K562 (cell line): ENCODE measurements around the gene ELOF1. TPM values are rescaled to one million over a fixed set of nuclear protein-coding genes. Genes with fewer than 3 reads are reported as not detected.

Experiments
- ATAC-seq: fragments of 200-7000 bp; cut with Tn5 transposase; 3 replicates; pipeline ENCODE4 v1.9.1; 2020; ENCODE audit warnings: moderate library complexity
- BruUV-seq: library from RNA; stranded (reverse); fragments of 400-500 nt; replicated peaks from 2 replicates; lab custom pipeline; 2021; lab: Mats Ljungman, UMichigan
- CTCF ChIA-PET: fragments of 300-600 bp; formaldehyde crosslinking; extraction: SDS; loops from one replicate; lab custom pipeline; 2021; ENCODE audit warnings: low intra/inter-chr PET ratio; lab: Yijun Ruan, JAX
- POLR2A ChIA-PET: fragments of 300-600, 350-650 bp; sonication (Branson Sonifier 250); formaldehyde crosslinking; extraction: SDS; loops from one replicate; lab custom pipeline; 2021; ENCODE audit warnings: antibody characterized with exemption, inconsistent platforms; lab: Yijun Ruan, JAX
- DNase-seq, 4 experiments: peaks; one replicate each; pipeline versions ENCODE4 v3.0.0 to v3.0.0-alpha.2; 2011 to 2018; ENCODE audit warnings: low spot score in 3 of 4, mixed read lengths in 3 of 4; ENCODE audit errors: extremely low read depth in 1 of 4
- FAIRE-seq: peaks from 2 replicates; lab custom pipeline; 2011; peaks lifted over from hg19 to GRCh38; lab: Jason Lieb, UNC
- H2AFZ ChIP-seq: 2 replicates; pipeline ENCODE4 v1.6.0; 2011; ENCODE audit warnings: low read depth, low read length, control low read depth, inconsistent platforms
- H3K27ac ChIP-seq: fragments of 200-600 bp; 3 replicates; pipeline ENCODE4 v1.8.0; 2011; ENCODE audit warnings: low read depth, mild to moderate bottlenecking, control low read depth, inconsistent platforms, low read length, moderate library complexity, mixed read lengths; ENCODE audit errors: extremely low read depth
- H3K27me3 ChIP-seq, 2 experiments: fragments of 300-600 bp in 1 of 2; 2 replicates in 1 of 2; 3 replicates in 1 of 2; pipeline versions ENCODE4 v1.6.0 to v1.8.0; 2011; ENCODE audit warnings: inconsistent platforms in 2 of 2, low read length in 2 of 2, mild to moderate bottlenecking in 1 of 2, mixed read lengths in 1 of 2, moderate library complexity in 1 of 2; ENCODE audit not compliant: control insufficient read depth in 2 of 2, insufficient read depth in 2 of 2
- H3K36me3 ChIP-seq: fragments of 300-600 bp; 3 replicates; pipeline ENCODE4 v1.8.0; 2011; ENCODE audit warnings: mild to moderate bottlenecking, low read length, inconsistent platforms; ENCODE audit not compliant: control insufficient read depth, insufficient read depth
- H3K4me1 ChIP-seq, 2 experiments: fragments of 200-600 bp in 1 of 2; replicated peaks in 1 of 2; 2 replicates in 1 of 2; 3 replicates in 1 of 2; pipeline versions ENCODE4 v1.5.1 to v1.8.0; 2011; ENCODE audit warnings: inconsistent platforms in 2 of 2, low read length in 2 of 2, mild to moderate bottlenecking in 1 of 2, mixed read lengths in 1 of 2, moderate library complexity in 1 of 2; ENCODE audit not compliant: control insufficient read depth in 2 of 2, insufficient read depth in 2 of 2
- H3K4me2 ChIP-seq: 2 replicates; pipeline ENCODE4 v1.6.1; 2011; ENCODE audit warnings: low read length, control low read depth, inconsistent platforms, mixed read lengths; ENCODE audit not compliant: insufficient read depth
- H3K4me3 ChIP-seq: fragments of 200-600 bp; sonication (generic), shearing (Covaris generic); 2 replicates; pipeline ENCODE4 v1.5.1; 2016; ENCODE audit warnings: control low read depth, inconsistent platforms
- H3K79me2 ChIP-seq: fragments of 200-600 bp; 3 replicates; pipeline ENCODE4 v1.8.0; 2011; ENCODE audit warnings: low read length, inconsistent platforms; ENCODE audit not compliant: control insufficient read depth, insufficient read depth
- H3K9ac ChIP-seq, 2 experiments: 2 replicates each; pipeline versions ENCODE4 v1.6.0 to v1.6.1; 2011; ENCODE audit warnings: low read depth in 2 of 2, low read length in 2 of 2, control low read depth in 1 of 2, inconsistent platforms in 1 of 2, mild to moderate bottlenecking in 1 of 2, mixed read lengths in 1 of 2; ENCODE audit not compliant: insufficient read depth in 1 of 2
- H3K9me1 ChIP-seq: one replicate; pipeline ENCODE4 v1.6.0; 2011; ENCODE audit warnings: inconsistent platforms, mild to moderate bottlenecking, low read length, moderate library complexity; ENCODE audit not compliant: control insufficient read depth, insufficient read depth
- H3K9me3 ChIP-seq: replicated peaks from 2 replicates; pipeline ENCODE4 v1.5.1; 2011; ENCODE audit warnings: low read depth, low read length, inconsistent platforms; ENCODE audit not compliant: control insufficient read depth, insufficient read depth
- H4K20me1 ChIP-seq: replicated peaks from 2 replicates; pipeline ENCODE4 v1.6.1; 2011; ENCODE audit warnings: low read length, inconsistent platforms, mixed read lengths; ENCODE audit not compliant: control insufficient read depth, insufficient read depth
- PRPF4 ChIP-seq: fragments of 200-400 bp; formaldehyde crosslinking; IDR thresholded peaks from one replicate; pipeline ENCODE4 v1.6.1; 2017; ENCODE audit warnings: low read length, low read depth, mild to moderate bottlenecking; ENCODE audit not compliant: insufficient read depth, poor library complexity, severe bottlenecking
- RBM25 ChIP-seq: fragments of 200-400 bp; formaldehyde crosslinking; IDR thresholded peaks from 2 replicates; pipeline ENCODE4 v1.6.1; 2018; ENCODE audit warnings: low read length, low read depth, moderate library complexity; ENCODE audit not compliant: severe bottlenecking
- ZNF184 ChIP-seq: sonication (generic); formaldehyde crosslinking; IDR thresholded peaks from 2 replicates; pipeline ENCODE4 v1.5.0; 2020; ENCODE audit warnings: missing genetic modification reagents
- ZNF695 ChIP-seq: fragments of 450-650 bp; formaldehyde crosslinking; IDR thresholded peaks from 2 replicates; pipeline ENCODE4 v1.4.0; 2020; ENCODE audit warnings: mild to moderate bottlenecking, moderate library complexity
- WGBS: fragments of 100-300 bp; shearing (Covaris generic); methylation state at CpG from one replicate; pipeline ENCODE4 v1.1.6; 2016; ENCODE audit warnings: low coverage, mixed read lengths; ENCODE audit not compliant: insufficient coverage; ENCODE audit errors: missing lambda C conversion rate; 5-methylcytosine and 5-hydroxymethylcytosine counted together
- in situ Hi-C: fragments of 300-500 bp; cut with MboI; formaldehyde crosslinking; loops from 4 replicates; pipeline ENCODE4 v1.15.0; 2018; ENCODE audit warnings: inconsistent platforms, mixed read lengths
- intact Hi-C: fragments of 100-400 bp; cut with micrococcal nuclease; formaldehyde crosslinking; loops from 2 replicates; pipeline ENCODE4 v1.14.2; 2022
- polyA plus RNA-seq, 8 experiments: library from polyadenylated mRNA; depleted of rRNA in 4 of 8; stranded (reverse) in 5 of 8; unstranded in 3 of 8; fragments of >200 nt; fragmentation: Nextera tagmentation in 2 of 8; fragmentation: Illumina TruSeq in 1 of 8; extraction: Ambion mirVana in 2 of 8; extraction: Trizol in 1 of 8; gene quantifications; 2 replicates each; pipeline versions ENCODE4 v1.2.1 to v1.2.3, GENCODE V29; 2011 to 2014; ENCODE audit warnings: inconsistent platforms in 1 of 8, missing spikeins in 1 of 8
- total RNA-seq, 7 experiments: library from RNA; depleted of rRNA in 6 of 7; stranded (reverse); fragments of >200 nt in 6 of 7; fragmentation: Illumina TruSeq in 2 of 7; extraction: Trizol in 2 of 7; gene quantifications; 2 replicates each; pipeline versions ENCODE4 v1.2.1 to v1.2.3, GENCODE V29; 2011 to 2021; ENCODE audit warnings: low replicate concordance in 1 of 7
- TF ChIP-seq, protein P1 (sequence below), 2 experiments: fragments of 450-650 bp in 1 of 2; IDR thresholded peaks; 2 replicates each; pipeline ENCODE4 v1.6.1; 2011 to 2017; ENCODE audit warnings: low read depth in 2 of 2, antibody characterized with exemption in 1 of 2, borderline replicate concordance in 1 of 2, low read length in 1 of 2, mild to moderate bottlenecking in 1 of 2, mixed read lengths in 1 of 2; ENCODE audit not compliant: control insufficient read depth in 1 of 2
- TF ChIP-seq, protein P2 (sequence below): fragments of 450-650 bp; IDR thresholded peaks from 2 replicates; pipeline ENCODE4 v1.6.1; 2016; ENCODE audit warnings: mild to moderate bottlenecking, moderate library complexity

The ELOF1 gene
- total and polyA plus RNA-seq, 9 of the 15 experiments (the other 6 are each of a cell fraction or from before 2014, with no cell fraction given) = 16.7 to 147 (median 74.2) TPM

DNA sequence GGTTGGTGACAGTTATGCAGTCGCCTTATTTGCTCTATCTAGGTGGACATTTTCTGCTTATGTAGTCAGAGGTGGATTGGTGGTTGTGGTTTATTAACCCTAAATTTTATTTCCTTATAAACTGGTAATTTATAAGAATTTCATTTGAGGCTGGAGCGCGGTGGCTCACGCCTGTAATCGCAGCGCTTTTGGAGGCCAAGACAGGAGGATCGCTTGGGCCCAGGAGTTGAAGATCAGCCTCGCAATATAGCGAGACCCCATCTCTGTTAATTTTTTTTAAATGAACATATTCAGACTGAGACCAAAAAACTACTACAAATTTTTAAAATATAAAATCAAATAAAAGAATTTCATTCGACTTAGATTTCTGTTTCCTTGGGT lies 39.1 kb upstream of the ELOF1 start:
- no peaks in the 10 kb centered on the region for H4K20me1 ChIP-seq
- ChIA-PET POLR2A (interaction anchor here (0.6 to 0.7 kb wide), 4 partner anchors 24 to 171 kb away, joined by 3 to 5 read pairs (median 4); no protein-coding TSS in a partner anchor), CTCF (interaction anchor here (1.1 kb wide), 1 partner anchor 38 kb away, joined by 3 read pairs; no protein-coding TSS in a partner anchor)
- WGBS = 7% methylated on average over 10 of the region's 10 CpGs
- H3K4me1 ChIP-seq = peaks cover 7 to 15% of the 10 kb centered on the region in 2 experiments
- H3K9ac ChIP-seq = peak overlapping the region; percentile 96 to 98
- BruUV-seq = TSS peak; percentile 64
- H3K27me3 ChIP-seq = no peaks in the 10 kb centered on the region
- peak overlapping the region; percentile 89 for H3K4me3 ChIP-seq
- peaks cover 27% of the 10 kb centered on the region for H3K36me3 ChIP-seq
- in situ Hi-C loops = no loop called here
- peak in 1 of 4 experiments; percentile 33 for DNase-seq
- H2AFZ ChIP-seq = peak overlapping the region; percentile 96
- intact Hi-C loops = no loop called here
- no peak for FAIRE-seq
- peak overlapping the region; percentile 88 for H3K4me2 ChIP-seq
- H3K9me1 ChIP-seq = no peaks in the 10 kb centered on the region
- H3K27ac ChIP-seq = peak overlapping the region; percentile 97
- peaks cover 5% of the 10 kb centered on the region; the same call in 1 of the 2 replicates for H3K9me3 ChIP-seq
- peaks cover 55% of the 10 kb centered on the region for H3K79me2 ChIP-seq
- no peak for ATAC-seq
- TF ChIP-seq RBM25 (peak; percentile 44), PRPF4 (no peak), ZNF184 (CRISPR knock-in tag) (no peak), ZNF695 (CRISPR knock-in tag) (no peak)
- TF ChIP-seq, protein P1, sequence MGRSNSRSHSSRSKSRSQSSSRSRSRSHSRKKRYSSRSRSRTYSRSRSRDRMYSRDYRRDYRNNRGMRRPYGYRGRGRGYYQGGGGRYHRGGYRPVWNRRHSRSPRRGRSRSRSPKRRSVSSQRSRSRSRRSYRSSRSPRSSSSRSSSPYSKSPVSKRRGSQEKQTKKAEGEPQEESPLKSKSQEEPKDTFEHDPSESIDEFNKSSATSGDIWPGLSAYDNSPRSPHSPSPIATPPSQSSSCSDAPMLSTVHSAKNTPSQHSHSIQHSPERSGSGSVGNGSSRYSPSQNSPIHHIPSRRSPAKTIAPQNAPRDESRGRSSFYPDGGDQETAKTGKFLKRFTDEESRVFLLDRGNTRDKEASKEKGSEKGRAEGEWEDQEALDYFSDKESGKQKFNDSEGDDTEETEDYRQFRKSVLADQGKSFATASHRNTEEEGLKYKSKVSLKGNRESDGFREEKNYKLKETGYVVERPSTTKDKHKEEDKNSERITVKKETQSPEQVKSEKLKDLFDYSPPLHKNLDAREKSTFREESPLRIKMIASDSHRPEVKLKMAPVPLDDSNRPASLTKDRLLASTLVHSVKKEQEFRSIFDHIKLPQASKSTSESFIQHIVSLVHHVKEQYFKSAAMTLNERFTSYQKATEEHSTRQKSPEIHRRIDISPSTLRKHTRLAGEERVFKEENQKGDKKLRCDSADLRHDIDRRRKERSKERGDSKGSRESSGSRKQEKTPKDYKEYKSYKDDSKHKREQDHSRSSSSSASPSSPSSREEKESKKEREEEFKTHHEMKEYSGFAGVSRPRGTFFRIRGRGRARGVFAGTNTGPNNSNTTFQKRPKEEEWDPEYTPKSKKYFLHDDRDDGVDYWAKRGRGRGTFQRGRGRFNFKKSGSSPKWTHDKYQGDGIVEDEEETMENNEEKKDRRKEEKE (IDR thresholded peaks at IDR 0.05; ENCODE audit: borderline replicate concordance in 1 of 2, control insufficient read depth in 1 of 2, low read depth in 2 of 2, low read length in 1 of 2) = 0 out of 4 replicates have a peak, but pooled peaks of 1 of the 2 experiments have one; percentile 24
- TF ChIP-seq, protein P2, sequence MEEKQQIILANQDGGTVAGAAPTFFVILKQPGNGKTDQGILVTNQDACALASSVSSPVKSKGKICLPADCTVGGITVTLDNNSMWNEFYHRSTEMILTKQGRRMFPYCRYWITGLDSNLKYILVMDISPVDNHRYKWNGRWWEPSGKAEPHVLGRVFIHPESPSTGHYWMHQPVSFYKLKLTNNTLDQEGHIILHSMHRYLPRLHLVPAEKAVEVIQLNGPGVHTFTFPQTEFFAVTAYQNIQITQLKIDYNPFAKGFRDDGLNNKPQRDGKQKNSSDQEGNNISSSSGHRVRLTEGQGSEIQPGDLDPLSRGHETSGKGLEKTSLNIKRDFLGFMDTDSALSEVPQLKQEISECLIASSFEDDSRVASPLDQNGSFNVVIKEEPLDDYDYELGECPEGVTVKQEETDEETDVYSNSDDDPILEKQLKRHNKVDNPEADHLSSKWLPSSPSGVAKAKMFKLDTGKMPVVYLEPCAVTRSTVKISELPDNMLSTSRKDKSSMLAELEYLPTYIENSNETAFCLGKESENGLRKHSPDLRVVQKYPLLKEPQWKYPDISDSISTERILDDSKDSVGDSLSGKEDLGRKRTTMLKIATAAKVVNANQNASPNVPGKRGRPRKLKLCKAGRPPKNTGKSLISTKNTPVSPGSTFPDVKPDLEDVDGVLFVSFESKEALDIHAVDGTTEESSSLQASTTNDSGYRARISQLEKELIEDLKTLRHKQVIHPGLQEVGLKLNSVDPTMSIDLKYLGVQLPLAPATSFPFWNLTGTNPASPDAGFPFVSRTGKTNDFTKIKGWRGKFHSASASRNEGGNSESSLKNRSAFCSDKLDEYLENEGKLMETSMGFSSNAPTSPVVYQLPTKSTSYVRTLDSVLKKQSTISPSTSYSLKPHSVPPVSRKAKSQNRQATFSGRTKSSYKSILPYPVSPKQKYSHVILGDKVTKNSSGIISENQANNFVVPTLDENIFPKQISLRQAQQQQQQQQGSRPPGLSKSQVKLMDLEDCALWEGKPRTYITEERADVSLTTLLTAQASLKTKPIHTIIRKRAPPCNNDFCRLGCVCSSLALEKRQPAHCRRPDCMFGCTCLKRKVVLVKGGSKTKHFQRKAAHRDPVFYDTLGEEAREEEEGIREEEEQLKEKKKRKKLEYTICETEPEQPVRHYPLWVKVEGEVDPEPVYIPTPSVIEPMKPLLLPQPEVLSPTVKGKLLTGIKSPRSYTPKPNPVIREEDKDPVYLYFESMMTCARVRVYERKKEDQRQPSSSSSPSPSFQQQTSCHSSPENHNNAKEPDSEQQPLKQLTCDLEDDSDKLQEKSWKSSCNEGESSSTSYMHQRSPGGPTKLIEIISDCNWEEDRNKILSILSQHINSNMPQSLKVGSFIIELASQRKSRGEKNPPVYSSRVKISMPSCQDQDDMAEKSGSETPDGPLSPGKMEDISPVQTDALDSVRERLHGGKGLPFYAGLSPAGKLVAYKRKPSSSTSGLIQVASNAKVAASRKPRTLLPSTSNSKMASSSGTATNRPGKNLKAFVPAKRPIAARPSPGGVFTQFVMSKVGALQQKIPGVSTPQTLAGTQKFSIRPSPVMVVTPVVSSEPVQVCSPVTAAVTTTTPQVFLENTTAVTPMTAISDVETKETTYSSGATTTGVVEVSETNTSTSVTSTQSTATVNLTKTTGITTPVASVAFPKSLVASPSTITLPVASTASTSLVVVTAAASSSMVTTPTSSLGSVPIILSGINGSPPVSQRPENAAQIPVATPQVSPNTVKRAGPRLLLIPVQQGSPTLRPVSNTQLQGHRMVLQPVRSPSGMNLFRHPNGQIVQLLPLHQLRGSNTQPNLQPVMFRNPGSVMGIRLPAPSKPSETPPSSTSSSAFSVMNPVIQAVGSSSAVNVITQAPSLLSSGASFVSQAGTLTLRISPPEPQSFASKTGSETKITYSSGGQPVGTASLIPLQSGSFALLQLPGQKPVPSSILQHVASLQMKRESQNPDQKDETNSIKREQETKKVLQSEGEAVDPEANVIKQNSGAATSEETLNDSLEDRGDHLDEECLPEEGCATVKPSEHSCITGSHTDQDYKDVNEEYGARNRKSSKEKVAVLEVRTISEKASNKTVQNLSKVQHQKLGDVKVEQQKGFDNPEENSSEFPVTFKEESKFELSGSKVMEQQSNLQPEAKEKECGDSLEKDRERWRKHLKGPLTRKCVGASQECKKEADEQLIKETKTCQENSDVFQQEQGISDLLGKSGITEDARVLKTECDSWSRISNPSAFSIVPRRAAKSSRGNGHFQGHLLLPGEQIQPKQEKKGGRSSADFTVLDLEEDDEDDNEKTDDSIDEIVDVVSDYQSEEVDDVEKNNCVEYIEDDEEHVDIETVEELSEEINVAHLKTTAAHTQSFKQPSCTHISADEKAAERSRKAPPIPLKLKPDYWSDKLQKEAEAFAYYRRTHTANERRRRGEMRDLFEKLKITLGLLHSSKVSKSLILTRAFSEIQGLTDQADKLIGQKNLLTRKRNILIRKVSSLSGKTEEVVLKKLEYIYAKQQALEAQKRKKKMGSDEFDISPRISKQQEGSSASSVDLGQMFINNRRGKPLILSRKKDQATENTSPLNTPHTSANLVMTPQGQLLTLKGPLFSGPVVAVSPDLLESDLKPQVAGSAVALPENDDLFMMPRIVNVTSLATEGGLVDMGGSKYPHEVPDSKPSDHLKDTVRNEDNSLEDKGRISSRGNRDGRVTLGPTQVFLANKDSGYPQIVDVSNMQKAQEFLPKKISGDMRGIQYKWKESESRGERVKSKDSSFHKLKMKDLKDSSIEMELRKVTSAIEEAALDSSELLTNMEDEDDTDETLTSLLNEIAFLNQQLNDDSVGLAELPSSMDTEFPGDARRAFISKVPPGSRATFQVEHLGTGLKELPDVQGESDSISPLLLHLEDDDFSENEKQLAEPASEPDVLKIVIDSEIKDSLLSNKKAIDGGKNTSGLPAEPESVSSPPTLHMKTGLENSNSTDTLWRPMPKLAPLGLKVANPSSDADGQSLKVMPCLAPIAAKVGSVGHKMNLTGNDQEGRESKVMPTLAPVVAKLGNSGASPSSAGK = 0 out of 2 replicates have a peak, but pooled peaks have one; percentile 23
